ENCODE data around the gene SLC11A2. TPM values are rescaled to one million over a fixed set of nuclear protein-coding genes. Genes with fewer than 3 reads are reported as not detected.
"Not testable (repeated sequence)": the region's sequence is repeated elsewhere in the genome, so short reads cannot be mapped to it uniquely, and the experiment has no call there.

SLC11A2 gene
- total RNA-seq, 8 experiments from 2014 or later = 20.6 to 55.2 (median 31.5) TPM

GRCh38 chr12:50930477-50930876 is 95.7 kb downstream of the SLC11A2 start:
- H3K4me1 ChIP-seq (replicated peaks in 1 of 2); H3K27ac ChIP-seq; ATAC-seq (replicated peaks in 6 of 8); H3K4me3 ChIP-seq; in situ Hi-C loops (cut with MboI; ENCODE audit: low pct_unique_long_range_greater_than_20kb in 2 of 9, low sequenced_read_pairs in 9 of 9, unreplicated experiment in 9 of 9): not testable (repeated sequence)
- 89 to 100% (median 95%) methylated on average over 1 to 12 of the region's 12 CpGs for WGBS, 10 experiments

DNA sequence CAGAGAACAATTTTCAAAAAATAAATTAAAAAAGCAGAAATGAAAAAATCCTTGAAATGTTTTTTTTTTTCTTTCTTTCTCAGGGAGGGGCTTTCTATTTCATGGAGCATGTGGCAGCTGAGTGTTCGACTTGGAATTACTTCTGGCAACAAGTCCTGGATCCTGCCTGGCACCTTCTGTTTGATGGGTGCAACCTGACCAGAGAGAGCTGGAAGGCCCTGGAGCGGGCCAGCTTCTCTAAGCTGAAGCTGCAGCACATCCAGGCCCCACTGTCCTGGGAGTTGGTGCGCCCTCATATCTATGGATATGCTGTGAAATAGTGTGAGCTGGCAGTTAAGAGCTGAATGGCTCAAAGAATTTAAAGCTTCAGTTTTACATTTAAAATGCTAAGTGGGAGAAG is 96.4 kb downstream of the SLC11A2 start:
- Histone ChIP-seq H3K4me1 (replicated peaks in 1 of 2) (peaks cover 3 to 4% of the 10 kb centered on the region in 2 donors), H3K4me3 (no peak overlapping the region), H3K27ac (no peak overlapping the region)
- in situ Hi-C loops (cut with MboI; ENCODE audit: low pct_unique_long_range_greater_than_20kb in 2 of 9, low sequenced_read_pairs in 9 of 9, unreplicated experiment in 9 of 9) = no loop called here
- ATAC-seq (replicated peaks in 6 of 8) = no peak
- 56 to 100% (median 100%) methylated on average over 1 to 2 of the region's 3 CpGs; no CpG with 5 or more reads in 3 of the 10 experiments for WGBS, 10 experiments

Other genes starting within 250 kb of the SLC11A2 start
- under 1 TPM in 2 of 8 experiments, not detected in 6; 0.10 to 0.28 TPM for gene TMPRSS12, start 183.5 kb downstream of the SLC11A2 start, total RNA-seq
- gene HIGD1C, start 73.8 kb downstream of the SLC11A2 start, total RNA-seq = not detected
- gene LETMD1, start 21.9 kb upstream of the SLC11A2 start, total RNA-seq = 100 to 1,000 TPM in 2 of 8 experiments, 10 to 100 TPM in 6; 36.7 to 123 (median 75.9) TPM
- gene CSRNP2, start 57.2 kb upstream of the SLC11A2 start, total RNA-seq = 10 to 100 TPM; 18.5 to 50.3 (median 30.2) TPM
- 10 to 100 TPM; 11.3 to 54.6 (median 24.3) TPM for gene TFCP2, start 146.8 kb upstream of the SLC11A2 start, total RNA-seq
- gene POU6F1, start 191.7 kb upstream of the SLC11A2 start, total RNA-seq = 10 to 100 TPM in 2 of 8 experiments, 1 to 10 TPM in 6; 3.2 to 28.7 (median 6.0) TPM
- 100 to 1,000 TPM in 6 of 8 experiments, 10 to 100 TPM in 2; 71.0 to 185 (median 128) TPM for gene DAZAP2, start 212.4 kb upstream of the SLC11A2 start, total RNA-seq
- gene SMAGP, start 244.0 kb upstream of the SLC11A2 start, total RNA-seq = 100 to 1,000 TPM in 1 of 8 experiments, 10 to 100 TPM in 2, 1 to 10 TPM in 4, under 1 TPM in 1; 0.79 to 110 (median 2.9) TPM

All from motor neuron (in vitro differentiated cells).